K562 (cell line): ENCODE measurements around the gene SLC6A6. TPM values are rescaled to one million over a fixed set of nuclear protein-coding genes. Genes with fewer than 3 reads are reported as not detected.
"Not testable (repeated sequence)": the region's sequence is repeated elsewhere in the genome, so short reads cannot be mapped to it uniquely, and the experiment has no call there.

ENCODE experiments used
- ATAC-seq: fragments of 200-7000 bp; cut with Tn5 transposase; 3 replicates; pipeline ENCODE4 v1.9.1; 2020; ENCODE audit warnings: moderate library complexity
- BruUV-seq: library from RNA; stranded (reverse); fragments of 400-500 nt; replicated peaks from 2 replicates; lab custom pipeline; 2021; lab: Mats Ljungman, UMichigan
- CTCF ChIA-PET: fragments of 300-600 bp; formaldehyde crosslinking; extraction: SDS; loops from one replicate; lab custom pipeline; 2021; ENCODE audit warnings: low intra/inter-chr PET ratio; lab: Yijun Ruan, JAX
- POLR2A ChIA-PET: fragments of 300-600, 350-650 bp; sonication (Branson Sonifier 250); formaldehyde crosslinking; extraction: SDS; loops from one replicate; lab custom pipeline; 2021; ENCODE audit warnings: antibody characterized with exemption, inconsistent platforms; lab: Yijun Ruan, JAX
- DNase-seq, 4 experiments: peaks; one replicate each; pipeline versions ENCODE4 v3.0.0 to v3.0.0-alpha.2; 2011 to 2018; ENCODE audit warnings: low spot score in 3 of 4, mixed read lengths in 3 of 4; ENCODE audit errors: extremely low read depth in 1 of 4
- FAIRE-seq: peaks from 2 replicates; lab custom pipeline; 2011; peaks lifted over from hg19 to GRCh38; lab: Jason Lieb, UNC
- H2AFZ ChIP-seq: 2 replicates; pipeline ENCODE4 v1.6.0; 2011; ENCODE audit warnings: low read depth, low read length, control low read depth, inconsistent platforms
- H3K27ac ChIP-seq: fragments of 200-600 bp; 3 replicates; pipeline ENCODE4 v1.8.0; 2011; ENCODE audit warnings: low read depth, mild to moderate bottlenecking, control low read depth, inconsistent platforms, low read length, moderate library complexity, mixed read lengths; ENCODE audit errors: extremely low read depth
- H3K27me3 ChIP-seq, 2 experiments: fragments of 300-600 bp in 1 of 2; 2 replicates in 1 of 2; 3 replicates in 1 of 2; pipeline versions ENCODE4 v1.6.0 to v1.8.0; 2011; ENCODE audit warnings: inconsistent platforms in 2 of 2, low read length in 2 of 2, mild to moderate bottlenecking in 1 of 2, mixed read lengths in 1 of 2, moderate library complexity in 1 of 2; ENCODE audit not compliant: control insufficient read depth in 2 of 2, insufficient read depth in 2 of 2
- H3K36me3 ChIP-seq: fragments of 300-600 bp; 3 replicates; pipeline ENCODE4 v1.8.0; 2011; ENCODE audit warnings: mild to moderate bottlenecking, low read length, inconsistent platforms; ENCODE audit not compliant: control insufficient read depth, insufficient read depth
- H3K4me1 ChIP-seq, 2 experiments: fragments of 200-600 bp in 1 of 2; replicated peaks in 1 of 2; 2 replicates in 1 of 2; 3 replicates in 1 of 2; pipeline versions ENCODE4 v1.5.1 to v1.8.0; 2011; ENCODE audit warnings: inconsistent platforms in 2 of 2, low read length in 2 of 2, mild to moderate bottlenecking in 1 of 2, mixed read lengths in 1 of 2, moderate library complexity in 1 of 2; ENCODE audit not compliant: control insufficient read depth in 2 of 2, insufficient read depth in 2 of 2
- H3K4me2 ChIP-seq: 2 replicates; pipeline ENCODE4 v1.6.1; 2011; ENCODE audit warnings: low read length, control low read depth, inconsistent platforms, mixed read lengths; ENCODE audit not compliant: insufficient read depth
- H3K4me3 ChIP-seq: fragments of 200-600 bp; sonication (generic), shearing (Covaris generic); 2 replicates; pipeline ENCODE4 v1.5.1; 2016; ENCODE audit warnings: control low read depth, inconsistent platforms
- H3K79me2 ChIP-seq: fragments of 200-600 bp; 3 replicates; pipeline ENCODE4 v1.8.0; 2011; ENCODE audit warnings: low read length, inconsistent platforms; ENCODE audit not compliant: control insufficient read depth, insufficient read depth
- H3K9ac ChIP-seq, 2 experiments: 2 replicates each; pipeline versions ENCODE4 v1.6.0 to v1.6.1; 2011; ENCODE audit warnings: low read depth in 2 of 2, low read length in 2 of 2, control low read depth in 1 of 2, inconsistent platforms in 1 of 2, mild to moderate bottlenecking in 1 of 2, mixed read lengths in 1 of 2; ENCODE audit not compliant: insufficient read depth in 1 of 2
- H3K9me1 ChIP-seq: one replicate; pipeline ENCODE4 v1.6.0; 2011; ENCODE audit warnings: inconsistent platforms, mild to moderate bottlenecking, low read length, moderate library complexity; ENCODE audit not compliant: control insufficient read depth, insufficient read depth
- H3K9me3 ChIP-seq: replicated peaks from 2 replicates; pipeline ENCODE4 v1.5.1; 2011; ENCODE audit warnings: low read depth, low read length, inconsistent platforms; ENCODE audit not compliant: control insufficient read depth, insufficient read depth
- H4K20me1 ChIP-seq: replicated peaks from 2 replicates; pipeline ENCODE4 v1.6.1; 2011; ENCODE audit warnings: low read length, inconsistent platforms, mixed read lengths; ENCODE audit not compliant: control insufficient read depth, insufficient read depth
- BCOR ChIP-seq: fragments of 450-650 bp; IDR thresholded peaks from 2 replicates; pipeline ENCODE4 v1.6.1; 2016
- FOXJ2 ChIP-seq: fragments of 200-800 bp; sonication (Bioruptor generic); IDR thresholded peaks from 2 replicates; pipeline ENCODE4 v1.6.1; 2016; ENCODE audit warnings: missing genetic modification characterization, missing compliant biosample characterization
- KDM1A ChIP-seq, 2 experiments: fragments of 450-650 bp; IDR thresholded peaks; 2 replicates each; pipeline ENCODE4 v1.6.1; 2016; ENCODE audit warnings: mild to moderate bottlenecking in 2 of 2
- MTF1 ChIP-seq: fragments of 250-450 bp; sonication (Bioruptor Pico); IDR thresholded peaks from 2 replicates; pipeline ENCODE4 v1.9.0; 2021; ENCODE audit warnings: moderate library complexity, mild to moderate bottlenecking, inconsistent platforms, borderline replicate concordance
- RBM25 ChIP-seq: fragments of 200-400 bp; formaldehyde crosslinking; IDR thresholded peaks from 2 replicates; pipeline ENCODE4 v1.6.1; 2018; ENCODE audit warnings: low read length, low read depth, moderate library complexity; ENCODE audit not compliant: severe bottlenecking
- SMARCA5 ChIP-seq: fragments of 450-650 bp; IDR thresholded peaks from 2 replicates; pipeline ENCODE4 v1.6.1; 2016
- ZFP36 ChIP-seq: fragments of 150-350 bp; IDR thresholded peaks from 2 replicates; pipeline ENCODE4 v1.6.1; 2018; ENCODE audit warnings: low read length, low read depth; ENCODE audit not compliant: partially characterized antibody
- ZNF121 ChIP-seq: sonication (generic); formaldehyde crosslinking; conservative IDR thresholded peaks from 2 replicates; pipeline ENCODE4 v1.8.0; 2022; ENCODE audit warnings: missing genetic modification reagents
- WGBS: fragments of 100-300 bp; shearing (Covaris generic); methylation state at CpG from one replicate; pipeline ENCODE4 v1.1.6; 2016; ENCODE audit warnings: low coverage, mixed read lengths; ENCODE audit not compliant: insufficient coverage; ENCODE audit errors: missing lambda C conversion rate; 5-methylcytosine and 5-hydroxymethylcytosine counted together
- in situ Hi-C: fragments of 300-500 bp; cut with MboI; formaldehyde crosslinking; loops from 4 replicates; pipeline ENCODE4 v1.15.0; 2018; ENCODE audit warnings: inconsistent platforms, mixed read lengths
- intact Hi-C: fragments of 100-400 bp; cut with micrococcal nuclease; formaldehyde crosslinking; loops from 2 replicates; pipeline ENCODE4 v1.14.2; 2022
- polyA plus RNA-seq, 8 experiments: library from polyadenylated mRNA; depleted of rRNA in 4 of 8; stranded (reverse) in 5 of 8; unstranded in 3 of 8; fragments of >200 nt; fragmentation: Nextera tagmentation in 2 of 8; fragmentation: Illumina TruSeq in 1 of 8; extraction: Ambion mirVana in 2 of 8; extraction: Trizol in 1 of 8; gene quantifications; 2 replicates each; pipeline versions ENCODE4 v1.2.1 to v1.2.3, GENCODE V29; 2011 to 2014; ENCODE audit warnings: inconsistent platforms in 1 of 8, missing spikeins in 1 of 8
- total RNA-seq, 7 experiments: library from RNA; depleted of rRNA in 6 of 7; stranded (reverse); fragments of >200 nt in 6 of 7; fragmentation: Illumina TruSeq in 2 of 7; extraction: Trizol in 2 of 7; gene quantifications; 2 replicates each; pipeline versions ENCODE4 v1.2.1 to v1.2.3, GENCODE V29; 2011 to 2021; ENCODE audit warnings: low replicate concordance in 1 of 7
- TF ChIP-seq, protein P1 (sequence below): fragments of 450-650 bp; formaldehyde crosslinking; IDR thresholded peaks from 2 replicates; pipeline ENCODE4 v1.4.0; 2020; ENCODE audit warnings: mild to moderate bottlenecking, moderate library complexity

Gene SLC6A6
- total and polyA plus RNA-seq, 9 of the 15 experiments (the other 6 are each of a cell fraction or from before 2014, with no cell fraction given) = 12.3 to 203 (median 93.2) TPM

DNA sequence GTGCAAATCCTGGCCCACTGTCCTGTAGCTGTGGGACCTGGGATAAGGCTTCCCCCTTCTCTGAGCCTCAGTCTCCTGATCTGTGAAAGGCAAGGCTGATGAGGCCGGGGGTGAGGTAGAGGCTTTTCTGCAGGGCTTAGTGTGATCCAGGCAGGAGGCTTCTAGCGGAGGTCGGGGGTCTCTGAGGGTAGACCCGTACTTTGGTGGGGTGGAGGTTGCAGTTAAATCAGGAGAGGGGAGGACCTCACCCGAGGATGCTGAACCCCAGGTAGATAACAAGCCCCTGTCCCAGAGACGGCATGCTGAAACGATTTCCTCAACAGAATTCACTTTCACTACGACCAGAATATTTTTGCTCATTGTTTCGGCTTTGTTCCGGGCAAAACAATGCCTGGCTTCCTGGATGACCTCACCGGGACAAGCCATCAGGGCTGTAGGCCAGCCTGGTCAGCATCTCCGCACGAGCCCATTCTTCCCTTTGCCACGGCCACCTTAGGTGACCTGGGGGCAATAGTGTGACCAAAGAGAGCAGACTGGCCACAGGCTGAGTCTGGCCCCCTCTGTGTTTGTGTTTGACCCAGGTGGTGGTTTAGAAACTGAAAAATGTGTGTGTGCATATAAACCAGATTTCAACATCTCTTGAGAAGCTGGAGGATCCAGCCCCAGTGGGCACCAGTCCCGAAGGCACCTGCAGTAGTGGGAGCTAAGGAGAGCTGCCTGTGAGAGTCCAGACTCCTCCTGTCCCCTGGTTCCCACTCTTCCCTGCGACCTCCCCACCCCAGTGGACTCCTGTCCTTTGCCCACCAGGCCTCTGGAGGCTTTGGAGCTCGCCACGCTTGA is 33.0 kb downstream of the SLC6A6 start (continued):
- TF ChIP-seq, protein P1, sequence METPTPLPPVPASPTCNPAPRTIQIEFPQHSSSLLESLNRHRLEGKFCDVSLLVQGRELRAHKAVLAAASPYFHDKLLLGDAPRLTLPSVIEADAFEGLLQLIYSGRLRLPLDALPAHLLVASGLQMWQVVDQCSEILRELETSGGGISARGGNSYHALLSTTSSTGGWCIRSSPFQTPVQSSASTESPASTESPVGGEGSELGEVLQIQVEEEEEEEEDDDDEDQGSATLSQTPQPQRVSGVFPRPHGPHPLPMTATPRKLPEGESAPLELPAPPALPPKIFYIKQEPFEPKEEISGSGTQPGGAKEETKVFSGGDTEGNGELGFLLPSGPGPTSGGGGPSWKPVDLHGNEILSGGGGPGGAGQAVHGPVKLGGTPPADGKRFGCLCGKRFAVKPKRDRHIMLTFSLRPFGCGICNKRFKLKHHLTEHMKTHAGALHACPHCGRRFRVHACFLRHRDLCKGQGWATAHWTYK = no peak

DNA sequence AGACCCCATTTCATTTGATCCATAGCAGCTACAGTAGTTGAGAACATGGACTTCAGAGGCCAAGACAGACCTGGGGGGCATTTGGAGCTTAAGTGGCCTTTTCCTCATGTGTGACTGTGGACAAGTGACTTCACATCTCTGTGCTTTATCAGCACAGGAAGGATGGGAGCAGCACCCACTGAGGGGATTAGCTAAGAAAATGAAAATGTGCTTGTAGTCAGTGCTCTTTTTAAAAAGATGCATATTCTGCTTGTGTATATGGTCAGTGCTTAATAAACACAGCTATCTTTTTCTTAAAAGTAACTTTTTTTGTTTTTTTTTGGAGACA is 34.5 kb downstream of the SLC6A6 start:
- Histone ChIP-seq H3K9me1 (peaks cover 22% of the 10 kb centered on the region), H3K4me1 (peaks cover 40 to 72% of the 10 kb centered on the region in 2 experiments), H3K36me3 (peaks cover 83% of the 10 kb centered on the region), H3K4me2 (no peak overlapping the region), H3K79me2 (peaks cover 99% of the 10 kb centered on the region), H3K27ac (no peak overlapping the region), H3K9ac (no peak overlapping the region), H3K27me3 (no peaks in the 10 kb centered on the region), H3K9me3 (no peaks in the 10 kb centered on the region), H4K20me1 (peaks cover 45% of the 10 kb centered on the region), H3K4me3 (no peak overlapping the region), H2AFZ (no peak overlapping the region)
- TF ChIP-seq KDM1A (IDR thresholded peaks at IDR 0.05) (peak in 1 of 2 experiments; percentile 55; a peak in 2 of 4 replicates), RBM25 (peak; percentile 71), MTF1 (no peak), ZNF121 (CRISPR knock-in tag) (peak; percentile 68), ZFP36 (peak; percentile 66), SMARCA5 (peak; percentile 59; the same call in 1 of the 2 replicates), BCOR (peak; percentile 79; the same call in 1 of the 2 replicates), FOXJ2 (no peak)
- CTCF ChIA-PET = no interaction called here
- intact Hi-C loops = loop anchor here (5.0 to 10.0 kb wide), 2 partner anchors 35 to 232 kb away; partner anchors contain the start of gene SLC6A6
- FAIRE-seq = no peak
- BruUV-seq = no TSS peak
- DNase-seq = no peak
- no peak for ATAC-seq
- POLR2A ChIA-PET = interaction anchor here (0.6 to 2.5 kb wide), 4 partner anchors 21 to 615 kb away, joined by 3 to 8 read pairs (median 4); no protein-coding TSS in a partner anchor
- in situ Hi-C loops = no loop called here

DNA sequence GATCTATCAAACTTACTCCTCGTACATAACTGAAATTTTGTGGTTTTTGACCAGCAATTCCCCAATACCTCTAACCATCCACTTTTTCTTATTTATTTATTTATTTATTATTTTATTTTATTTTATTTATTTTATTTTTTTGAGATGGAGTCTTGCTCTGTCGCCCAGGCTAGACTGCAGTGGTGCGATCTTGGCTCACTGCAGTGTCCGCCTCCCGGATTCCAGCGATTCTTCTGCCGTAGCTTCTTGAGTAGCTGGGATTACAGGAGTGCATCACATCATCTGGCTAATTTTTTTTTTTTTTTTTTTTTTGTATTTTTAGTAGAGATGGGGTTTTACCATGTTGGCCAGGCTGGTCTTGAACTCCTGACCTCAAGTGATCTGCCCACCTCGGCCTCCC is 35.3 kb downstream of the SLC6A6 start:
- H3K27ac ChIP-seq, BruUV-seq, H3K27me3 ChIP-seq, FAIRE-seq, H3K4me3 ChIP-seq, H3K9me3 ChIP-seq, H2AFZ ChIP-seq, H3K9ac ChIP-seq, ATAC-seq, in situ Hi-C loops, H3K4me2 ChIP-seq, CTCF ChIA-PET, DNase-seq: not testable (repeated sequence)
- peaks cover 53% of the 10 kb centered on the region for H4K20me1 ChIP-seq
- peaks cover 17% of the 10 kb centered on the region for H3K9me1 ChIP-seq
- 89% methylated on average over 7 of the region's 8 CpGs for WGBS
- intact Hi-C loops = loop anchor here (5.0 to 10.0 kb wide), 2 partner anchors 35 to 233 kb away; partner anchors contain the start of gene SLC6A6
- POLR2A ChIA-PET = interaction anchor here (0.6 to 2.5 kb wide), 2 partner anchors 17 to 22 kb away, joined by 3 to 8 read pairs; no protein-coding TSS in a partner anchor
- peaks cover 35 to 70% of the 10 kb centered on the region in 2 experiments for H3K4me1 ChIP-seq
- H3K36me3 ChIP-seq = peaks cover 87% of the 10 kb centered on the region
- peaks cover 99% of the 10 kb centered on the region for H3K79me2 ChIP-seq
